HUES6 (cell line): ENCODE measurements around the gene ABCC10.
"Not testable (repeated sequence)": the region's sequence is repeated elsewhere in the genome, so short reads cannot be mapped to it uniquely, and the experiment has no call there.

ENCODE experiments used
- H3K27ac ChIP-seq: 2 replicates; pipeline ENCODE4 v1.7.0; 2013; ENCODE audit warnings: low read depth, mild to moderate bottlenecking, low read length, inconsistent platforms
- H3K27me3 ChIP-seq: 2 replicates; pipeline ENCODE4 v1.6.1; 2013; ENCODE audit warnings: low read length; ENCODE audit not compliant: control insufficient read depth, insufficient read depth
- H3K36me3 ChIP-seq: 2 replicates; pipeline ENCODE4 v1.6.1; 2013; ENCODE audit warnings: low read length; ENCODE audit not compliant: control insufficient read depth, insufficient read depth
- H3K4me1 ChIP-seq: 2 replicates; pipeline ENCODE4 v1.6.1; 2013; ENCODE audit warnings: low read length; ENCODE audit not compliant: control insufficient read depth, insufficient read depth
- H3K4me3 ChIP-seq: 2 replicates; pipeline ENCODE4 v1.5.1; 2013; ENCODE audit warnings: low read depth, low read length
- H3K9ac ChIP-seq: one replicate; pipeline ENCODE4 v1.6.1; 2013; ENCODE audit warnings: mild to moderate bottlenecking, low read length
- H3K9me3 ChIP-seq: 2 replicates; pipeline ENCODE4 v1.6.1; 2013; ENCODE audit warnings: low read depth, low read length; ENCODE audit not compliant: control insufficient read depth, insufficient read depth

Gene ABCC10

GRCh38 chr6:43491750-43492661 lies 64.7 kb downstream of the ABCC10 start:
- no peak overlapping the region for H3K4me3 ChIP-seq

GRCh38 chr6:43492673-43493072 lies 65.3 kb downstream of the ABCC10 start:
- H3K36me3 ChIP-seq, result peaks cover 5% of the 10 kb centered on the region
- no peak overlapping the region for H3K4me3 ChIP-seq
- H3K27me3 ChIP-seq, result no peaks in the 10 kb centered on the region
- H3K9ac ChIP-seq, result no peak overlapping the region
- H3K4me1 ChIP-seq, result peaks cover 37% of the 10 kb centered on the region
- no peaks in the 10 kb centered on the region for H3K9me3 ChIP-seq
- H3K27ac ChIP-seq, result no peak overlapping the region

More at GRCh38 chr6:43491750-43492661, 64.7 kb downstream of the ABCC10 start:
- H3K36me3 ChIP-seq, result no peaks in the 10 kb centered on the region
- no peak overlapping the region for H3K9ac ChIP-seq
- H3K27ac ChIP-seq, result no peak overlapping the region
- H3K27me3 ChIP-seq, result no peaks in the 10 kb centered on the region
- H3K4me1 ChIP-seq, result peaks cover 37% of the 10 kb centered on the region
- no peaks in the 10 kb centered on the region for H3K9me3 ChIP-seq

- Histone ChIP-seq H3K27me3 (no peaks in the 10 kb centered on the region), H3K36me3 (peaks cover 11% of the 10 kb centered on the region), H3K4me1 (peaks cover 37% of the 10 kb centered on the region), H3K9ac (no peak overlapping the region), H3K4me3 (no peak overlapping the region), H3K27ac (no peak overlapping the region), H3K9me3 (no peaks in the 10 kb centered on the region)
Observed at GRCh38 chr6:43493230-43493629, 65.9 kb downstream of the ABCC10 start.

DNA sequence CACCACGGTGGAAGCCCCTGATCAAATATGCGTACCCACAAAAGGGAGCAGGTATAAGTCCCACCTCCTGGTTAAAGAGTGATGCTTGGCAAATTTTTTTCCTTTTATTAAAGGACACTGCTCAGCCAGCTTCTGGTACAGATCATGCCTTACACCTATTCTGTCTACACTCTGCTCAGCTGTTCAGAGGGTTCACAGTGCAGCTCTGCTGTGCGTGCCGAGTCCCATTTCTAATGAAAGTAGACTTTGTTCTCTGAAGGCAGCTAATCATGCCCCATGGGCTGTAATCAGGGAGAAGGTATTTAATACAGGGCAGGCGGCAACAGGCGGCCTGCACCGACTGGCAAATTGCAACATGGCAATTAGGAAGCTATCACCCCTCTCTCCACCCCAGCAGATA lies 66.5 kb downstream of the ABCC10 start:
- H3K27ac ChIP-seq, result no peak overlapping the region
- no peak overlapping the region for H3K9ac ChIP-seq
- peaks cover 17% of the 10 kb centered on the region for H3K36me3 ChIP-seq

DNA sequence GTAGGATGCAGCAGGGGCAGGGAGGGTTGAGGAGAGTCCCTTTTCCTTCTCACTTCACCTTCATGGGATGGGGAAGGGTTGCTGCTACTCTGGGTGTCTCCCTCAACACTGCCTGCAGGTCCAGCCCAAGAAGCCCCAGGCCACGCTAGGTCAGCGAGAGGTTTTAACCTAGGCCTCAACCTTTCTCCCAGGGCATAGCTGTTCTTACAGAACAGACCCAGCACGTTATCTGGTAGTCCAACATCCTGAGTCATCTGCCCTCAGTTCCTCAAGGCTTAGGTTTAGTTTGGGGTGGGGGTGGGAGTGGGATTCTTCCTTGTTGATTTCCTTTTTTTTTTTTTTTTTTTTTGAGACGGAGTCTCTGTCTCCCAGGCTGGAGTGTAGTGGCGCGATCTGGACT lies 67.0 kb downstream of the ABCC10 start:
- H3K36me3 ChIP-seq, result peaks cover 22% of the 10 kb centered on the region
- no peak overlapping the region for H3K4me3 ChIP-seq
- H3K27me3 ChIP-seq, result no peaks in the 10 kb centered on the region
- H3K9me3 ChIP-seq, result no peaks in the 10 kb centered on the region
- peaks cover 30% of the 10 kb centered on the region for H3K4me1 ChIP-seq
- H3K27ac ChIP-seq, result no peak overlapping the region
- H3K9ac ChIP-seq, result no peak overlapping the region

More for the DNA sequence above, 66.5 kb downstream of the ABCC10 start:
- no peak overlapping the region for H3K4me3 ChIP-seq
- peaks cover 34% of the 10 kb centered on the region for H3K4me1 ChIP-seq
- H3K27me3 ChIP-seq, result no peaks in the 10 kb centered on the region
- no peaks in the 10 kb centered on the region for H3K9me3 ChIP-seq

DNA sequence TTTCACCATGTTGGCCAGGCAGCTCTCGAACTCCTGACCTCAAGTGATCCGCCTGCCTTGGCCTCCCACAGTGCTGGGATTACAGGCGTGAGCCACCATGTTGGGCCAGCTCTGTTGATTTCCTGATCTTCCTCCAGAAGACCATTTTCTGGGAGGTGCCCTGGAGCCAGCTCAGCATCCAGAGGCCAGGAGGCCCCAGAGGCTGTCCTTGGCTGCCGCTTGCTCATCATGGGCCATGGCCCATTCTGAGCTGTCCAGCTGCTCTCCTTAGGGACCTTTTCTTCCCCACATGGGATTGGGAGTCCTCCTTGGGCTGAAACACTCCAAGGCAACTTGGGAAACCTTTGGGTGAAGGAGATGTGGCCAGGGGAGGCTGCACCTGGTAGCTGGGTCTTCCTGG lies 67.4 kb downstream of the ABCC10 start:
- Histone ChIP-seq H3K4me1 (peaks cover 29% of the 10 kb centered on the region), H3K27ac (no peak overlapping the region), H3K4me3 (no peak overlapping the region), H3K27me3 (no peaks in the 10 kb centered on the region), H3K9ac (no peak overlapping the region), H3K36me3 (peaks cover 26% of the 10 kb centered on the region), H3K9me3 (no peaks in the 10 kb centered on the region)

DNA sequence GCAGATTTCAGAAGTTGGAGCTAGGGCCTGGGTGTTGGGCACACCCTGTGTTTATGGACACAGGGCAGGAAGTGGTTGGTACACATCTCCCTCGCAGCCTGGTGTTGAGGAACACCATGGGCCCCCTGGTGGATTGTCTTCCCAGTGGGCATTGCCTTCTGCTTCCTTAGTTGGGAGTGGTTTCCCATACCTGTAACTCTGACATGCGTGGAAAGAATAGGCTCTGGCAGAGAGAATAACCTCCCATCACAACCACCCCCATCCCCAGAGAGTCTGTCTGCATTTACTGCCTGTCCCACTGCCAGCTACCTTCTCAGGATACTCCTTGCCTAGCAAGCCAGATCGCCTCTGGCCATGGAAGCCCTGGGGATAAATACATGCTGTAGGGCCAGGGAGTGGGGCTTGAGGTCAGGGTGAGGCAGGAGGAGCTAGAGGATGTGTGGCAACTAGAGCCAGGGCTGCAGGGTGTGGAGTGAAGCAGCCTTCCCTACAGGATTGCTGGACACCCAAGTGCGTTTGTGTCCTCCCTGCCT lies 68.1 kb downstream of the ABCC10 start:
- Histone ChIP-seq H3K27ac (0 out of 2 replicates have a peak overlapping the region, but pooled peaks have one; percentile 2), H3K4me1 (peaks cover 29% of the 10 kb centered on the region), H3K27me3 (no peaks in the 10 kb centered on the region), H3K4me3 (no peak overlapping the region), H3K9ac (peak overlapping the region; percentile 38), H3K9me3 (no peaks in the 10 kb centered on the region), H3K36me3 (peaks cover 33% of the 10 kb centered on the region)

GRCh38 chr6:43496370-43497128 lies 69.2 kb downstream of the ABCC10 start:
- H3K9ac ChIP-seq, result peak overlapping the region; percentile 29
- H3K27ac ChIP-seq, result no peak overlapping the region
- H3K4me1 ChIP-seq, result peaks cover 29% of the 10 kb centered on the region
- peaks cover 44% of the 10 kb centered on the region for H3K36me3 ChIP-seq
- no peaks in the 10 kb centered on the region for H3K9me3 ChIP-seq
- H3K27me3 ChIP-seq, result no peaks in the 10 kb centered on the region
- no peak overlapping the region; the same call in 1 of the 2 replicates for H3K4me3 ChIP-seq

- peaks cover 49% of the 10 kb centered on the region for H3K36me3 ChIP-seq
- no peak overlapping the region for H3K4me3 ChIP-seq
- H3K27me3 ChIP-seq, result no peaks in the 10 kb centered on the region
- H3K9me3 ChIP-seq, result no peaks in the 10 kb centered on the region
- no peak overlapping the region for H3K27ac ChIP-seq
- H3K9ac ChIP-seq, result no peak overlapping the region
- peaks cover 27% of the 10 kb centered on the region for H3K4me1 ChIP-seq
Observed at GRCh38 chr6:43497129-43497396, 69.7 kb downstream of the ABCC10 start.

GRCh38 chr6:43497689-43498088 lies 70.3 kb downstream of the ABCC10 start:
- Histone ChIP-seq H3K36me3 (peaks cover 56% of the 10 kb centered on the region), H3K27ac (no peak overlapping the region), H3K4me1 (peaks cover 20% of the 10 kb centered on the region), H3K9ac (no peak overlapping the region), H3K27me3 (no peaks in the 10 kb centered on the region), H3K9me3 (no peaks in the 10 kb centered on the region), H3K4me3 (no peak overlapping the region)

- Histone ChIP-seq H3K4me1 (peaks cover 19% of the 10 kb centered on the region), H3K36me3 (peaks cover 62% of the 10 kb centered on the region)
- H3K9me3 ChIP-seq, H3K27me3 ChIP-seq, H3K9ac ChIP-seq, H3K4me3 ChIP-seq, H3K27ac ChIP-seq: not testable (repeated sequence)
Observed at GRCh38 chr6:43498291-43498690, 71.0 kb downstream of the ABCC10 start.
